ENCODE measurements around the gene MDH1B. TPM values are rescaled to one million over a fixed set of nuclear protein-coding genes. Genes with fewer than 3 reads are reported as not detected.
A peak's percentile ranks its signal among the peaks of the same experiment; 100 is the strongest.

Gene MDH1B
- total RNA-seq, 1 donor from 2014 or later, result 0.99 TPM

DNA sequence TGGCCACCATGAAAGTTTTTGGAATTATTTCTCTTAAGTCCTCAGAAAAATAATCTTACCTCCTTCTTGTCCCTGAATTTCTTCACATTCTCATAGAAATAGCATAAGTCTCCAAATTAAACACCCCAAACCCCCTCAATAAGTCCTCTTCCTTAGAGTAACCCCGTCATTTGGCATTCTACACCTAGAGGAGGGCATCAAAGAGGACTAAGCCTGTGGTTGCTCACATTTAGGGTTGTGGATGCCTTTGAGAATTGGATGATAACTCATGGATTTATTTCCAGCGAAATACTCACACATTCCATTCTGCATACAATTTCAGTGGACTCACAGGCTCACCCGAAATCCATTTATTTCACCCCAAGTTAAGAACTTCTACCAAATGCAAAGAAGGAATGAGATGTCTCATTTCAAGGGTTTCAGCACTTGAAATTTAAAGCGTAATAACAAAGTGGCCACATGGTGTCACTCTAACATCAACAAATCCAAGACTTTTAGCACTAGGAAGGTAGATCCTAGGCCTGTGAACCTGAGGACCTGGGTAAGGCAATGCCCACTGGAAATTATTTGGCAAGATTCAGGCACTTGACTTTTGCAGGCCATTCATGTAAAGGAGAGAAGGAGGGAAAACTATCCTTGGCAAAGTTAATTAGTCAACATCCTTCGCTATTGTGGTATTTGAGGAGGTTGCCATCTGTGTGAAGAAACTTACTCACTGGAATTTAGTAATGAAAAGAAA, 71.6 kb downstream of the MDH1B start:
- DNase-seq, result peak; percentile 26

DNA sequence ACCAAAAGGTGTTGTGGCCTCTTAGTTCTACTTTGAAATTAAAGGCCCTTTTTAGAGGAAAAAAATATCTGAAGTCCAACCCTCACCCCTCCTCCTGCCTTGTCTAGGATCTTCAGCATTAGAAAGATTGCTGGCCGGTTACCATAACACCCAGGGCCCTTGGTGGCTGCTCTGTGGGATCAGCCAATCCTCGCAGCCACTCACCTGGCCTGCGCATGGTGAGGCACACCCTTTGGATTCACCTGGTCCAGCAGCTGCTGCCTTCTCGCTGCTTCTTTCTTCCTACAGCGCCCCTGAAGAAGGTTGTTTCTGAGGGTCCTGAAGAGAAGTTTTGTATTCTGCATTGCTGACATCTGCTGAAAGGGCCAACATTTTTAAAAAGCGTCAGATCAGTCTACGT, 72.2 kb downstream of the MDH1B start:
- DNase-seq, result no peak

DNA sequence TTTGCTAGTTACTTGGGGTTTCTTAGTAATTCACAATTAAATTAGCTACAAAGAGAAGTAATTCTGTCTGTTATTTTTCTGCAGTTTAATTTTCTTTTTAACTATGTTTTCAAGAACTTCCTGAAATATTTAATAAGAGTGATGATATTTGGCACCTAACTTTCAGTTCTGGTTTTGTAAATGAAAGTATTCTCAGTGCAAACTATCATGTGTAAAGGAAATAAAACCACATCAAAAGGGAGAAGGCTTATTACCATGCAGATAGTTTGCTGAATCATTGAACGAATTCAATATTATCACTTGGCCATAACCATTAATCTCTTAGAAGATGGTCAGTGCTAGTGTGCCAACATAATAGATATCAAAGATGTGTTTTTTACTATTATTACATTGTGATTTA, 76.1 kb downstream of the MDH1B start:
- no peak for DNase-seq

DNA sequence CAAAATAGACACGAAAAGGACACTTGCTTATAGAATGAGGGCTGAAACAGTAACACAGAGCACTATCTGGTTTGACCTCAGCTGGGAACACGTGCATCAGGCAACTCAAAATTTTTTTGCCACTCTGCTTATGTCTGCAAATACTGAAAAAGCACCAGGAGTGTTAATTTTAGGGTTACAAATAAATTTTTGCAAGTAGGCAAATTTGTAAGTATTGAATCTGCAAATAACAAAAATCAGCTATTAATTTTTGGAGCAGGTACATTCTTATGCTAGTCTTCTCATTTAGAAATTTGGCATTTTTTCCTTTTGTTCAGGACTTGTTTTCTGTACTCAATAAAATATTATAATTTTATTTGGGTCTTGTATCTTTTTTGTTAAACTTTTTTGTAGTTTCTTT, 76.7 kb downstream of the MDH1B start:
- no peak for DNase-seq

Small RNA genes within 50 kb of the gene (small RNA-seq; reads per million reads assigned to genes)
- gene MIR3130-2 (ENCODE audit: low replicate concordance) (not detected), gene RF00019 (ENCODE audit: low replicate concordance) (not detected)

Other genes with a start within 250 kb of the MDH1B start
- not detected for gene FAM237A, start 122.8 kb downstream of the MDH1B start, total RNA-seq
- gene DYTN, start 46.9 kb downstream of the MDH1B start, total RNA-seq, result not detected
- 38.1 TPM for gene FASTKD2, start 278 bp upstream of the MDH1B start, total RNA-seq
- gene CPO, start 174.2 kb upstream of the MDH1B start, total RNA-seq, result 0.89 TPM

All from skin of body (tissue), 3 donors.